BE2C (cell line): ENCODE results near the gene XPNPEP2.

Source experiments
- DNase-seq: peaks from one replicate; pipeline ENCODE4 v3.0.0-alpha.2; 2020
- H3K27me3 ChIP-seq: fragments of 250-450 bp; sonication (Bioruptor Pico); 2 replicates; pipeline ENCODE4 v1.5.1; 2020; ENCODE audit warnings: mild to moderate bottlenecking
- H3K36me3 ChIP-seq: fragments of 250-450 bp; sonication (Bioruptor Pico); 2 replicates; pipeline ENCODE4 v1.5.1; 2020; ENCODE audit warnings: mild to moderate bottlenecking
- H3K4me1 ChIP-seq: fragments of 250-450 bp; sonication (Bioruptor Pico); 2 replicates; pipeline ENCODE4 v1.5.1; 2020
- H3K4me3 ChIP-seq: 2 replicates; pipeline ENCODE4 v1.5.1; 2011; ENCODE audit warnings: low read depth, low read length
- H3K9me3 ChIP-seq: fragments of 250-450 bp; sonication (Bioruptor Pico); 2 replicates; pipeline ENCODE4 v1.5.1; 2020
- TF ChIP-seq, protein P1 (sequence below): IDR thresholded peaks from 2 replicates; pipeline ENCODE4 v1.5.1; 2012; ENCODE audit warnings: mild to moderate bottlenecking, low read depth, low read length

XPNPEP2 gene

DNA sequence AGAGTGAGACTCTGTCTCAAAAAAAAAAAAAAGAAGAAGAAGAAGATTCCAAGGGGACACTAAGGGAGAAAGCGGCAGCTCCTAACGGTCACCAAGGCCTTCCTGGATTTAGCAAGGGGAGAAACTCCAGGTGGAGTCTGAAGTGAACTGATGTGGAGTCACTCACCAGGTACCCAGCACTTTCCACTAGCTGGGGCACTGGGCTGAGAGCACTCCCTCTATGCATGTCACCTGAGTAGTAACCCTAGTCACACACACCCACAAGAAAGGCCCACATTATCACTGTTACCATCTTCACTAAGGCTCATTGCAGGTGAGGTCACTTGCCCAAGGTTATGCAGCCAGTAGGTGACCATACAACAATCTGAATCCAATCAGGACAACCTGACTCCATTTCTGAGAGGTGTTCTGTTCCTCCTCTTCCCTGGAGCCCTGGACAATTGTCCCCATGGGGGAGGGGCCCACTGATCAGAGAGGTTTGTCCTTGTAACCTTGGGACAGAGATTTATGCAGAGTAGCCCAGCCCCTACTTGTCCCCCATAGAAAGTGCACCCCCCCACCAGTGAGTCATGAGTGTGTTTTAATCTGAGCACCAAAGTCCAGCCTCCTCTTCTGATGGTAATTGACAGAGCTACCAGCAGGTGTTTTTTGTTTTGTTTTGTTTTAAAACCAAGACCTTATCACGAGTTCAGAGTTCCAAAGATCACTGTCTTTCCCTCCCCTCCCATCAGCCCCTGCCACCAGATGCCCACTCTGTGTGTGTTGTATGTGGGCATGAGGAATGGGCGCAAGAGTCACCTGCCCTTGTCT lies 35.1 kb downstream of the XPNPEP2 start:
- Histone ChIP-seq H3K9me3 (no peaks in the 10 kb centered on the region), H3K4me1 (no peaks in the 10 kb centered on the region), H3K27me3 (no peaks in the 10 kb centered on the region), H3K4me3 (no peak overlapping the region), H3K36me3 (no peaks in the 10 kb centered on the region)
- TF ChIP-seq, protein P1, sequence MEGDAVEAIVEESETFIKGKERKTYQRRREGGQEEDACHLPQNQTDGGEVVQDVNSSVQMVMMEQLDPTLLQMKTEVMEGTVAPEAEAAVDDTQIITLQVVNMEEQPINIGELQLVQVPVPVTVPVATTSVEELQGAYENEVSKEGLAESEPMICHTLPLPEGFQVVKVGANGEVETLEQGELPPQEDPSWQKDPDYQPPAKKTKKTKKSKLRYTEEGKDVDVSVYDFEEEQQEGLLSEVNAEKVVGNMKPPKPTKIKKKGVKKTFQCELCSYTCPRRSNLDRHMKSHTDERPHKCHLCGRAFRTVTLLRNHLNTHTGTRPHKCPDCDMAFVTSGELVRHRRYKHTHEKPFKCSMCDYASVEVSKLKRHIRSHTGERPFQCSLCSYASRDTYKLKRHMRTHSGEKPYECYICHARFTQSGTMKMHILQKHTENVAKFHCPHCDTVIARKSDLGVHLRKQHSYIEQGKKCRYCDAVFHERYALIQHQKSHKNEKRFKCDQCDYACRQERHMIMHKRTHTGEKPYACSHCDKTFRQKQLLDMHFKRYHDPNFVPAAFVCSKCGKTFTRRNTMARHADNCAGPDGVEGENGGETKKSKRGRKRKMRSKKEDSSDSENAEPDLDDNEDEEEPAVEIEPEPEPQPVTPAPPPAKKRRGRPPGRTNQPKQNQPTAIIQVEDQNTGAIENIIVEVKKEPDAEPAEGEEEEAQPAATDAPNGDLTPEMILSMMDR: no peak
- no peak for DNase-seq

DNA sequence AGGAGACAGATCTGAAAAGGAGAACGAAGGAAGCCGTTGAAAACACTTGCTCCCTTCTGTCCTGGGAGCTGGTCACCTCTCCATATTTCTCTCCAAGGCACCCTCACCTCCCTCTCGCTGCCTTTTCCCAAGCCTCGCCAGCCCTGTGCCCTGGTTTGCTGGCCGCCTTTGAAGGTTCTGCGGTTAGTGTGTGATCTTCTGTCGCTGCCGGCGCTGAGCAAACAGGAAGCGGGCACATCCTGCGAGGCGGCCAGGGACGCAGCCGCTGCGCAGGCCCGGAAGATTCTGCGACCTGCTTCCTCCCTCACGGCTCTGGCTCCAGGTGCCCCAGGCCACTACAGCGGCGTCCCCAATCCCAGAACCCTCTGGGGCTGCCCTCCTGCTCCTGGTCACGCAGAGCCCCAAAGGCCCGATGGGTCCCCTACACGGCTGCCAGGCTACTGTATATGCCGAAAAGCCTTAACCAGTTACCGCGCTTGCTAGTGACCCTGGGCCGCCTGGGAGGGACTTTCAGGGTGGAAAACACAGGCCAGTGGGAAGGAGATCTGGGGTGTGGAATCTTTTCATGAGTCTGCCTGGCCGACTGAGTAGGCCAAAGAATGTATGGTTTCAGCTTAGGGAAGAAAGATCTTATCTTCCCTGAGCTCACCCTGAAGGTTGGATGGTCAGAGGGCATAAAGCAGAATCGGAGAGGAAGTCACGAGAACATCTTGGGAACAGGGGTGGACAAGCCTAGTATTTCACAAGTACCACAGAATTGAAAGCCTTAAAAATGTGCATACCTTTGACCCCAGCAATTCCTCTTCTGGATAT lies 38.6 kb downstream of the XPNPEP2 start:
- no peaks in the 10 kb centered on the region for H3K4me1 ChIP-seq
- no peaks in the 10 kb centered on the region for H3K27me3 ChIP-seq
- H3K9me3 ChIP-seq: no peaks in the 10 kb centered on the region
- no peak overlapping the region for H3K4me3 ChIP-seq
- no peak for DNase-seq
- TF ChIP-seq, protein P1: no peak
- H3K36me3 ChIP-seq: no peaks in the 10 kb centered on the region

DNA sequence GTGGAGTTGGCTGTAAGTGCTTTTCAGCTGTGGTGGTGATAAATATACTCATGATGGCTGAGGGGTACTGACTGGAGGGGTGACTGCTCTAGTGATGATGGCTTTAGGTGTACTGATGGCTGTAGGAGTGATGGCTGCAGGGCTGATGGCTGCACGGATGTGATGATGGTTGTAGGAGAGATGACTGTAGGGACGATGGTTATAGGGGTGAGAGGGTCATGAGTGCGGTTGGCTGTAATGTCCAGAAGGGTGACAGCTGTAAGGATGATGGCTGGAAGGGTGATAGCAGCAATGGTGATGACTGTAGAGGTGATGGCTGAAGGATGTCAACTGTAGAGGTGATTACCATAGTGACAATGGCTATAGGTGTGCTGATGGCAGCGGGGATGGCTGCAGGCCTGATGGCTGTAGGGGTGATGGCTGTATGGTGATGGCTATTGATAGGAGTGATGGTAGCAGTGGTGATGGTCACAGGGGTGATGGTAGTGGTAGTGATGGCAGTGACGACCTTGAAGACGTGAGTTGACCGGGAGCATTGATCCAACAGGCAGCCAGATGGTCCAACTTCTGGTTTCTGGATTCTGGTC lies 40.4 kb downstream of the XPNPEP2 start:
- Histone ChIP-seq H3K9me3 (no peaks in the 10 kb centered on the region), H3K36me3 (no peaks in the 10 kb centered on the region), H3K4me3 (no peak overlapping the region), H3K27me3 (no peaks in the 10 kb centered on the region), H3K4me1 (no peaks in the 10 kb centered on the region)
- TF ChIP-seq, protein P1: no peak
- DNase-seq: no peak

DNA sequence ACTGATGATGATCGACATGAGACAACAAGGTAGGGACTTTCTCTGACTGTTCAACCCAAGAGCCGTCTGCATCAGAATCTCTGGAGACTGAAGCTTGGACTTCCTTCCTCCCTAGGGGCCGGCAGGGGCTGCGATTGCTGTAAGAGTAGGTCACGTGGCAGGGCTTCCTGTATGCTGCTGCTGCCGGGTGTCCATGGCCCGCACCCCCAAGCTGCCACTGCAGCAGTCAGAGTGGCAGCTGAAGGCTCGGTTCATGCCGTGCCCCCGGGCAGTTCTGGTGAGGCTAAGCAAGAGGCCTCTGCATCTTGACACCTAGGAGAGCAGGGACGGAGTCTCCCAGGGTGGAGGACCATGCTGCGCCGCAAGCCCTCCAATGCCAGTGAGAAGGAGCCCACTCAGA lies 41.0 kb downstream of the XPNPEP2 start, which contains the start of gene SASH3:
Gene SASH3, plus strand, starts transcription at position 203 of the 400 bp plus-strand sequence. Its CDS starts 149 bp downstream, at position 352.
- Histone ChIP-seq H3K4me1 (no peaks in the 10 kb centered on the region), H3K36me3 (no peaks in the 10 kb centered on the region)

DNA sequence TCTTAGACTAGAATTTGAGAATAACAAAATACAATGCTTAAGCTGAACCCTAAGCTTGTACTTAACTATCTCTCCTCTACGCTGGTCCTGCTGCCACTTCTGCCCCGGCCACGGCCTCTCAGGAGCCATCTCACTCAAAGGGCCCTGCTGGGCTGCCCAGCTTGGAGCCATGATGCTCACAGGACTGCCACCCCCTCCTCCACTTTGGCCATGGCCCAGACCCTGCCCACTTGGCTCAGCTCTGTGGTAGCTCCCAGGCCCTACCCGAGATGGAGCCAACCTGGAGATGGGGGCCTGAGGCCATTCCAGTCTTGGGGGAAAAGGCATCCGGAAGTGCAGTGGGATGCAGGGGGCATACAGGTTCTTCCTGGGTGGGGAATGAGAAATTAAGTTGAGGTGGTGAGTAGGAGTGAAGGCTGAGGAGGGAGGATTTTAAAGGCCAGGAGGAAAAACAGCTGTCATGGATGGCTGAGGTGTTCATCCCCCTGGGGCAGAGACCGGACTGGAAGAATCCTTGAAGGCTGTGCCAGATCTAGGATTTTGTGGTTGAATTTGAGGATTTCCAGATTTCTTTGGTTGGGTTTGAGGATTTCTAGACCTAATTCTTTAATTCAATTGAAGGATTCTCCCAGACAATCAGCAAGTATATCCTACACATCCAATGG lies 41.8 kb downstream of the XPNPEP2 start:
- Histone ChIP-seq H3K4me1 (no peaks in the 10 kb centered on the region), H3K36me3 (no peaks in the 10 kb centered on the region), H3K4me3 (no peak overlapping the region), H3K27me3 (no peaks in the 10 kb centered on the region), H3K9me3 (no peaks in the 10 kb centered on the region)
- TF ChIP-seq, protein P1: no peak
- DNase-seq: no peak

More for the DNA sequence above, 41.0 kb downstream of the XPNPEP2 start, which contains the start of gene SASH3:
- H3K4me3 ChIP-seq: no peak within 1 kb of the TSS
- DNase-seq: no peak
- TF ChIP-seq, protein P1: no peak
- no peaks in the 10 kb centered on the region for H3K9me3 ChIP-seq
- H3K27me3 ChIP-seq: no peaks in the 10 kb centered on the region
